DMS79 treated with DMSO at 0.1 percent for 48 hours (cell line): ENCODE data around the gene TMUB2.

Experiments
- DNase-seq: peaks from one replicate; lab custom pipeline; 2025; lab: John Stamatoyannopoulos, UW

The TMUB2 gene

DNA sequence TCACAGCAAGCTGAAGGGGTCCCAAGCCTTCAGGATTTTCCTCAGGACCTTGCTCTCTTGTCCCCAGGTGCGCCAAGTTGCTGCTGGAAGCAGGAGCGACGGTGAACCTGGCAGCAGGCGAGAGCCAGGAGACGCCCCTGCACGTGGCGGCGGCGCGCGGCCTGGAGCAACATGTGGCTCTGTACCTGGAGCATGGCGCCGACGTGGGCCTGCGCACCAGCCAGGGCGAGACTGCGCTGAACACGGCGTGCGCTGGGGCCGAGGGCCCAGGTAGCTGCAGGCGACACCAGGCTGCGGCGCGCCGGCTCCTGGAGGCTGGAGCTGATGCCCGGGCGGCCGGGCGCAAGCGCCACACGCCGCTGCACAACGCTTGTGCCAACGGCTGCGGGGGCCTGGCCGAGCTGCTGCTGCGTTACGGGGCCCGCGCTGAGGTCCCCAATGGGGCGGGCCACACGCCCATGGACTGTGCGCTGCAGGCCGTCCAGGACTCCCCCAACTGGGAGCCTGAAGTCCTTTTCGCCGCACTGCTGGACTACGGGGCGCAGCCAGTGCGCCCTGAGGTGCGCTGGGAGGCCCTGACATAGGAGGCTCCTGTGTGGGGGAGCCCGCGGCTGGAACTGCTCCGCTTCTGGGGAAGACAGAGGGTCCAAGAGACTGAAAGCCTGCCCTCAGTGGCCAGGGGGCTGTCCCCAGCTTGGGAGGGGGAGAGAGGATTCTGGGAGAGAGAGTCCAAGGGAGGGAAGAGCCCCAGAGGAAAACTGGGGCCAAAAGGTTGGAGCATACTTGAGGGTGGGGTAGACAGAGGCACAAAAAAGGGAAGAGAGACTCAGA is 9.9 kb upstream of the TMUB2 start:
- no peak for DNase-seq

DNA sequence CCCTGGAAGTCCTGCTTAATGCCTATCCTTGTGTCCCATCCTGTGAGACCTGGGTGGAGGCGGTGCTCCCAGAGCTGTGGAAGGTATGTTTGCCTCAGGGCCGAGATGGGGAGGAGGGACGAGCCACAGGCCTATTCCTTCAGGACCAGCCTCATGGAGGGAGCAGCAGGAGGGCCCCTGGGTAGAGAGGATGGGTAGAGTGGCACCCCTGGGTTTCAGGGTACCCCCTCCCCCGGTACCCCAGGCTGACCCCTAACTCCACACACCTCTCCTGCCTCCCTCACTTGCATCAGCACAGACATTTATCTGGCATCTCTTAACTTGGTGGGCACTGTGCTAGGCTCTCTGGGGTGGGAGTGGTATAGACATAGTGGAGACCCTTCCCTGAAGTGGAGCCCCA is 9.1 kb upstream of the TMUB2 start:
- DNase-seq, result no peak

DNA sequence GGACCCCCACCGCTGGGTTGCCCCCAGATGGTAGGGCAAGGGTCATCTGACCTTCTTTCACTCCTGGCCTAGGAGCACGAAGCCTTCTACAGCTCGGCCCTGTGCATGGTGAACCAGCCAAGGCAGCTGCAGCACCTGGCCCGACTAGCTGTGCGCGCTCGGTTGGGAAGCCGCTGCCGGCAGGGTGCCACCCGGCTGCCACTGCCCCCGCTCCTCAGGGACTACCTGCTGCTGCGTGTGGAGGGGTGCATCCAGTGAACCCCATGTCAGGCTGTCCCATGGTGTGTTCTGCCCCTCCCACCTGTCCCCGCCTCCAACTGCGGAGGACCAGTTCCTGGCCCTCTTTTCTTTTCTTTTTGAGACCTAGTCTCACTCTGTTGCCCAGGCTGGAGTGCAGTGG is 8.6 kb upstream of the TMUB2 start:
- DNase-seq, result no peak

DNA sequence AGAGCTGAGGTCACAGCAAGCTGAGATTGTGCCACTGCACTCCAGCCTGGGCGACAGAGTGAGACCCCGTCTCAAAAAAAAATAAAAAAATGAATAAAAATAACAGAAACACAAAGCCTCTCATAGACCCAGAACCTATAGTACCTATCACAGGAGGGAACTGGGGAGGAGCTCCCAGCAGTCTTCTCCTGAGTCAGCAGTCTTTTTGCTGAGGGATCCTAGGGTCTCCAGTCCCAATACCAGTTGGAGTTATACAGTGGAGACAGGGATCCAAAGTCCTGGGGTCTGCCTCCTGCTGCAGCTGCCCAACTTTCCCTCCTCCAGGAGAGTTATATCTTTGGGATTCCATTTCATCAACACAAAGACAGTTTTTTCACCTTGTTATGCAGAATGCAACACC is 3.7 kb upstream of the TMUB2 start:
- no peak for DNase-seq

DNA sequence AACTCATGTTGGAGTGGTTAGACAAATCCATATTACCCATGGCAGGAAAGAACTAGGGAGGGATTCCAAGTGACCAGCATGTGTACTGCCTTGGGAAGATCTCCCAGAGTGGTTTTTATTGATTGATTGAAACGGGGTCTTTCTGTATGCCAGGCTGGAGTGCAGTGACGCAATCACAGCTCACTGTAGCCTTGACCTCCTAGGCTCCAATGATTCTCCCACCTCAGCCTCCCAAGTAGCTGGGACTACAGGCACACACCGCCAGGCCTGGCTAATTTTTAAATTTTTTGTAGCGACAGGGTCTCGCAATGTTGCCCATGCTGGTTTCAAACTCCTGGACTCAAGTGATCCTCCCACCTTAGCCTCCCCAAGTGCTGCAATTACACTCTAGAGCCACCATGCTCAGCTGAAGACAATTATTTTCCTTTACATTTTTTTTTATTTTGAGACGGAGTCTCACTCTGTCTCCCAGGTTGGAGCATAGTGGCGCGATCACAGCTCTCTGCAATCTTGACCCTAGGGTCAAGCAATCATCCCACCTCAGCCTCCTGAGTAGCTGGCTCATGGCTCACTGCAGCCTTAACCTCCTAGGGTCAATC is 2.5 kb upstream of the TMUB2 start:
- DNase-seq, result no peak

DNA sequence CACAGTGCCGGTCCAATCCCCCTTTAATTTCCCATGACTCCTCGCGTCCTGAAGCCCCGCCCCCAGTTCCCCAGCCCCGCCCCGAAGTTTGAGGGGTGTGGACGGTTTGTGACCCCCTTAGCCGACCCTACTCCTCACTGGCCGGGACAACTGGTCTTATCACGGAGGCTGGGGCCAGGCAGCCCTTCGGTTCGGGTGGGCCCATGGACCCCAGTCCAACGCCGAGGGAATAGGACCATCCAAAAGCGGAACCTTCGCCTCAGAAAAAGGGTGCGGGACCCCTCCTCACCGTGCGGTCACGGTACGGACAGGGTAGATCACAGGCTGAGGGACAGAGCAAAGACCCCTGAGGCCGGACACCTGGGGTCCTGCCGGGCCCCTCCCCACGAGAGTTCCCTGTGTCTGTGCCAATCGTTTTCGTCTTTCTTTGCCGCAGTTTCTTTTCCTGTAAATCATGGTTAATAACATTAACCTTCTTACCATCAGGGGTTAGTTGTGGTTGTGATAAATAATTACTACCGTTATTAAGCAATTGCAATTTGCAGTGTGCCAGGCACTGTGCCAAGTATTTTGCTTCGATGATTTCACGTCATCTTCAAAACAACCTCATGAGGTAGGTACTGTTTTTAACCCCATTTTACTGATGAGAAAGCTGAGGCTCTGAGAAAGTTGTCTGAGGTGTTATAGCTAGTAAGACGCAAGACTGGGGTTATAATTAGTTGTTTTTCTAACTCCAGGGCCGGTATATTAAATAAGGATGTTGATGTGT is 543 bp downstream of the TMUB2 start:
- DNase-seq, result no peak

DNA sequence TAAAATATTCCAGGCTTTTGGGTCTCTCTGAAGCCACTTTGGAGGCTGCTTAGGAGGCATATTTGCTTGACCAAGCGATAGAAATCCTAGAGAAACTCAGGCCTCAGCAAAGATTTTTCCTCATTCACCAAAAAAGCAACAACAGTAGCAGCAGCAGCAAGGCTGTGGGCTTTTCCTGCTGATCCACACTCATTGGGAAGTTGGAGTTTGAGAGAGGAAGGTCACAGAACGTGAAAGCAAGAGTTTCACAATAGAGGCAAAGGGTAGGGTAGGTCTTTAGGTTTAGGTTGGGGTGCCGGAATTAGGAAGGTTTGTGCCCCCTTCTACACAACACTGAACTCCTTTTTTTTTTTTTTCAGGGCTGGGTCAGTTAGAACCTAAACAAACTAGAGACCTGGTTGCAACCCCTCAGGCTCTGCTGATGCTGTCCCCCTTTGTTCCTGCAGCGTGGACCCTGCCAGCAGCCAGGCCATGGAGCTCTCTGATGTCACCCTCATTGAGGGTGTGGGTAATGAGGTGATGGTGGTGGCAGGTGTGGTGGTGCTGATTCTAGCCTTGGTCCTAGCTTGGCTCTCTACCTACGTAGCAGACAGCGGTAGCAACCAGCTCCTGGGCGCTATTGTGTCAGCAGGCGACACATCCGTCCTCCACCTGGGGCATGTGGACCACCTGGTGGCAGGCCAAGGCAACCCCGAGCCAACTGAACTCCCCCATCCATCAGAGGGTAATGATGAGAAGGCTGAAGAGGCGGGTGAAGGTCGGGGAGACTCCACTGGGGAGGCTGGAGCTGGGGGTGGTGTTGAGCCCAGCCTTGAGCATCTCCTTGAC is 2.0 kb downstream of the TMUB2 start:
- no peak for DNase-seq

DNA sequence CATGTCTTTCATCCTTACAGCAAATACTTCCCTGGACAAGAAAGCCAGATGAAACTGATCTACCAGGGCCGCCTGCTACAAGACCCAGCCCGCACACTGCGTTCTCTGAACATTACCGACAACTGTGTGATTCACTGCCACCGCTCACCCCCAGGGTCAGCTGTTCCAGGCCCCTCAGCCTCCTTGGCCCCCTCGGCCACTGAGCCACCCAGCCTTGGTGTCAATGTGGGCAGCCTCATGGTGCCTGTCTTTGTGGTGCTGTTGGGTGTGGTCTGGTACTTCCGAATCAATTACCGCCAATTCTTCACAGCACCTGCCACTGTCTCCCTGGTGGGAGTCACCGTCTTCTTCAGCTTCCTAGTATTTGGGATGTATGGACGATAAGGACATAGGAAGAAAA is 3.7 kb downstream of the TMUB2 start:
- DNase-seq, result no peak

DNA sequence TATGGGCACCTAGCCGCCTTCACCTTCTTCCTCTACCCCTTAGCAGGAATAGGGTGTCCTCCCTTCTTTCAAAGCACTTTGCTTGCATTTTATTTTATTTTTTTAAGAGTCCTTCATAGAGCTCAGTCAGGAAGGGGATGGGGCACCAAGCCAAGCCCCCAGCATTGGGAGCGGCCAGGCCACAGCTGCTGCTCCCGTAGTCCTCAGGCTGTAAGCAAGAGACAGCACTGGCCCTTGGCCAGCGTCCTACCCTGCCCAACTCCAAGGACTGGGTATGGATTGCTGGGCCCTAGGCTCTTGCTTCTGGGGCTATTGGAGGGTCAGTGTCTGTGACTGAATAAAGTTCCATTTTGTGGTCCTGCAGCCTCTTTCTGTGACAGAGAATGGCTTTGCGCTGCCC is 4.6 kb downstream of the TMUB2 start:
- DNase-seq, result no peak

DNA sequence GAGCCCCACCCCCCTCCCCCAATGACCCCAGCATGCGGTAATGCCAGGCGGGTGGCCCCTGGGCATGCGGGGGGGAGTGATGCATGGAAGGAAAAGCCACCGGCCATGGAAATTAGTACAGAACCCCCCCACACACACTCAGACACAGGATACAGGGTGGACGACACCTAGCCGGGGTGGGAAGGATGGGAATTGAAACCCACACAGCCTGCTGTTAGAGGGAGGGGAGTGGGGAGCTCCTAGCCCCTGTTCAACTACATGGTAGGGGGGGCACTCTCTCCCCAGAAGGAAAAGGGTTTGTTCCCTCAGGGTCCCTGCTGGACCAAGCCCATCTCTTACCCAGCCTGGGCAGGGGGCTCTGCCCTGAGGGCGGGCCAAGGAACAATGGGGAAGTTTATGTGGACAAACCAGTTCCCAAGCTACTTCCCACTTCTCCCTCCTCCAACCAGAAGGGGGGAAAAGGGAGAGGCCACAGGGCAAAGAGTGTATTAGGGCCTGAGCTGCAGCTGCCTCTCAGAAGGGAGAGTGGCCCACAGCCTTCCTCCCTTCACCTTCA is 5.2 kb downstream of the TMUB2 start:
- DNase-seq, result no peak

DNA sequence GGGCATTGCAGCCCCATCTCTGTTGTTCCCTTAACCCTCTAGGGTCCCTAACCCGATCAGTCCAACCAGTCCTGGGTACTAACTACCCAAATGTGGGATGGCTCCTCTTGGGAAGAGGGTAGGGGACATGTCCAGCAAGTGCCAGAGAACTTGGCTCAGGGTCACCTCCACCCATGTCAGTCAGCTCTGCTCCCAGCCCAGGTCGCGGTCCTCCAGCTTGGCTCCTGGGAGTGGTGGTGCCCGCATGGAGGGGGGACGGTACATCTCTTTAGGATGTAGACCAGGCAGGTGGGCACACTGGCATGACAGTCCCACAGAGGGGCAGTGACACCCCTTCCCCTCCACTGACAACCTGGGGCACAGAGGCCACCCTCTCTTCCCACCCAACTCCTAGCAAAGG is 6.0 kb downstream of the TMUB2 start:
- no peak for DNase-seq

DNA sequence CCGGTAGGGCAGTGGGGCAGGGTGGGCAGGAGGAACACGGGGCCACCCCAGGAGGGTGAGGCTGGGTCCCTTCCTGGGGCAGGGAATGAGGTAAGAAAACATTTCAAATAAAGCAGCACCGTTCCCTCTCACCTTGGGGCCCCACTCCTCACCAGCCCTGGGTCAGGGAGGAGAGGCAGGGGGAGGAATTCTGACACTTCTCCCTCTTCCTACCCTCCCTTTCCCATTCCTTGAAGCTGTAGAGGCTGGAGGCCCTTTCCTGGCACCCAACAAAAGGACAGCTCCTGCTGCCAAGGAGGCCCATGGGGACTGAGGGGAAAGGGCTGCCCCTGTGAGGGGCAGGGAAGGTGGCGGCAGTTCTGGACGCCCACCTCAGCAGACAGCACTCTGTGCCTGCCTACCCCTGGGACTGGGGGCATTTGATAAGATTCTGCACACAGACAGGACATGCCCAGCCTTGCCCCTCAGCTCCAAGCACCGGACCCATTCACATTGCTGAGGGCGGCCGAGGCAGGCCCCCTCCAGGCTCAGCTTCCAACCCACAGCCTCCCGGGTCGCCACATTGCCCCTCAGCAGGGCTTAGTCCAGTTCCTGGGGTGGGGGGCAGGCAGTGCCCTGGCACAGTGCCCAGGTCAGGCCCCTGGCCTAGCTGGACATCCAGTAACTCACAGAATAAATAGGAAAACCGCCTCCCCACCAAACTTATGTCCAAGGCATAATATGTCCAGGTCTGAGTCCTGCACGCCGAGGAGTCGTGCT is 6.7 kb downstream of the TMUB2 start:
- DNase-seq, result no peak

DNA sequence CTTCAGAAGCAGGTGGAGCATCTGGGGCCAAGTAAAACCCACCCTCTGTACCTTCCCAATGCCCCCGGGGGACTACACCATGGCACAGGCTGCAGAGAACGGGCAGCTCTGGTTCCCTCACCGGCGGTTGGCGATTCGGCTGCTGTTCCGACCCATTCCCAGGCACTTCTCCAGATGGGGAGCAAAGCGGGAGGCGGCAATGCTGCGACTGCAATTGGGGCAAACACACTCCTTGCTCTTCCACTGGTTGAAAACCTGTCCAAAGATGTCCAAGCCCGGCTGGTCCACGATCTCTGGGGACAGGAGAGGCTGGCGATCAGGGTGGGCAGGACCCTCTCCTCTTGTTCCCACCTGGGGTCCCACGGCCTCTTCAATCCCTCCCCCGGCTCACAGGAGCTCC is 10.3 kb downstream of the TMUB2 start:
- DNase-seq, result no peak

DNA sequence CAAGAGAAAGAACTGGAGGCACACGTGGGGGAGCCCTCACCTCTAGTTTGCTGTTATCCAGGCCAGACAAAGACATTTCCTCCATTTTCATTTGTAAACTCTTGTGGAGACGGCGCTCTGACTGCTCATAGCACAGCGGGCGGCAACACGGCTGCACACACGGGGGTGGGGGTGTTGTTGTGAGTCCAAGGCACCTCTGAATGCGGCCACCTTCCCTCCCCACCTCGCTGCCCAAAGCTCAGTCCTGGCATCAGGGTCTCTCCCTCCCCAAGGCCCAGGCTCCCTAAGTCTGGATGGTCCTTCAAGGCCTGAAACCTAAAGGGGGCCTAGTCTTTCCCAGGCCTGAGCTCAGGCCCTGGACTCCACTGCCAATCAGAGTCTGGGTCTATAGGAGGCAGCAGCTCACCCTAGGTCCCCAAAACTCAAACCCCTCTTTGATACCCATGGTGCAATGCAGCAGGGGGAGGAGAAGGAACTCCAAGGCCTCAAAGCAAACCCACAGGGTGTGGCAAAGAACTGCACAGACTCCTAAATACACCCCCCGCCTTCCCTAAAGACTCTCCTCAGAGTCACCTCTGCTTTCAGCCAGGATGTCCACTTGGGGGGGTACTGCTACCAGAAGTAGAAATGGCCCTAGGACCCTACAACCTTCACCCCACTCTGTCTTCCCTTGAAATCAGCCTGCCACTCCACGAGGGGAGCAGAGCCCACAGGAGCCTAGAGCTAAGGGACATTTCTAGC is 11.4 kb downstream of the TMUB2 start:
- no peak for DNase-seq

DNA sequence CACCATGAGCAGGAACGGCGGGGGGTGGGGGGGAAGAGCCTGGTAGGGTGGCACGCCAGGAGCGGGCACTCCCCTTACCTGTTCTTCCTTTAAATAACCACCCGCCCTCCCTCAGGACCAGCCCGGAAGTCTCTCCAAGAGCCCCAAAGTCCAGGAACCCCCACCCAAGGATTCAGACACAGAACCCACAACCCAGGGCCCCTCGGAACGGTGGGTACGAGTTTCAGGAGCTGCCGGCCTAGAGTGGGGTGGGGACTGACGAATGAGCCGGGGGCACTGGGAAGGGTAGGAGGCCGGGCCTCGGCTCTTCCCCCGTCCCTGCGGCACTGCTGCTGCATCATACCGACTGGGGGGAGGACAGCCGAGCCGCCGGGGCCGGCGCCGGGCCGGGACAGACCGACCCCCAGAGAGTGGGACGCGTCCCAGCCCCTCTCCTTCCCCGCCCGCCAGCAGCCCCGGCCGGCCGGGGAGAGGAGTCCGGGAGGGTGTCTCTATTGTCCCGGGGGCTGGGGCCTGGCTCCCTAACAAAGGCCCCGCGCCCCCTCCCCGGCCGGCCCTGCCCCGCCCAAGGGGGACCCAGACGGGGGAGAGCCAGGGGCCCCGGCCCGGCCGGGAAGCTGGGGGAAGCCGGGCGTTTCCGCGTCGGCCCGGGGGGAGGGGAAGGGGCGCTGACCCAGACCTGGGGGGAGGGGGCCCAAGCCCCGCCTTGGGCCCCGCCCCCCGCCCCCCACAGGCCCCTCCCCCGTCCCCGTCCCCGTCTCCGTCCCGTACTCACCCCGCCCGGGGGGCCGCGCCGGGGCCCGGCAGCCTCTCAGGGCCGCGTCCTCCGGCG is 12.2 kb downstream of the TMUB2 start:
- no peak for DNase-seq

DNA sequence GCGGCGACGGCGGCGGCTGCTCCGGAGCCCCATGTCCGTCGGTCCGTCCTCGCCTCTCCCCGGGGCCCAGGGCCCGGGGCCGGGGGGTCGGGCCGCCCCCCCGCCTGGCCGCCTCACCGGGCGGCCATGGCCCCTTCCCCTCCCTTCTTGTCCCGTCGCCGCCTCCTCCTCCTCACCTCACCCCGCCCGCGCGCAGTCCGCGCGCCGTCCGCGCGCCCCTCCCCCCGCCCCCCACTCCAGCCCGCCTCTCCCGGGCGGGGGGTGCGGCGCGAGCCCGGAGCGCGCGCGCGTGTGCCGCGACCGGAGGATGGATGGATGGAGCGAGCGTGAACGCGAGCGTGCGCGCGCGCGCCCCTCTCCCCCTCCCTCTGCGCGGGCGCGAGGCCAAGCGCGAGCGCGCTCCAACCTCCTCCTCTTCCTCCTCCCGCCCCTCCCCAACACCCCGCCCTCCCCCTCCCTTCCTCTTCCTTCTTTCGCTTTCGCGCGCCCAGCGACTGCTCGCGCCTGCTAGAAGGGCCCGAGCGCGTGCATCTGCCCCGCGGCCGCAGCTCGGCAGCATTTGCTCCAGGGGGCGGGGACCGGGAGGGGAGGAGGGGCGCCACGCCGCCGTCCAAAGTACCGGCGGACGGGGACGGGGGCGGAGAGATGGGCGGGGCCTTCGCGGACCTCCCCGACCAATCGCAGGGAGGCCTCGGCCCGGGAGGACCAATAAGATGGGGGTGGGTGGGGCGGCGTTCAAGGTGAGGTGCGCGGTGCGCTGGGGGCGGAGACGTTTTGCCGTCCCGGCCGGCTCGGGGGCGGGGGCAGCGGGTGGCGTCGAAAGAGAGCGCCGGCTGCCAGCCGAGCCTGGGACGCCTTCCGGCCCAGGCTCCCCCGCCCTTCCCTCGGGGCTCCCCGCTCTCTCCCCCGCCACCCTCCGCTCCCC is 13.0 kb downstream of the TMUB2 start, which contains the start of gene ATXN7L3:
Gene ATXN7L3, minus strand, starts transcription at position 332 of the 925 bp plus-strand sequence. CDS start 1,814 bp downstream, outside the sequence.
- DNase-seq, result peak; percentile 91

DNA sequence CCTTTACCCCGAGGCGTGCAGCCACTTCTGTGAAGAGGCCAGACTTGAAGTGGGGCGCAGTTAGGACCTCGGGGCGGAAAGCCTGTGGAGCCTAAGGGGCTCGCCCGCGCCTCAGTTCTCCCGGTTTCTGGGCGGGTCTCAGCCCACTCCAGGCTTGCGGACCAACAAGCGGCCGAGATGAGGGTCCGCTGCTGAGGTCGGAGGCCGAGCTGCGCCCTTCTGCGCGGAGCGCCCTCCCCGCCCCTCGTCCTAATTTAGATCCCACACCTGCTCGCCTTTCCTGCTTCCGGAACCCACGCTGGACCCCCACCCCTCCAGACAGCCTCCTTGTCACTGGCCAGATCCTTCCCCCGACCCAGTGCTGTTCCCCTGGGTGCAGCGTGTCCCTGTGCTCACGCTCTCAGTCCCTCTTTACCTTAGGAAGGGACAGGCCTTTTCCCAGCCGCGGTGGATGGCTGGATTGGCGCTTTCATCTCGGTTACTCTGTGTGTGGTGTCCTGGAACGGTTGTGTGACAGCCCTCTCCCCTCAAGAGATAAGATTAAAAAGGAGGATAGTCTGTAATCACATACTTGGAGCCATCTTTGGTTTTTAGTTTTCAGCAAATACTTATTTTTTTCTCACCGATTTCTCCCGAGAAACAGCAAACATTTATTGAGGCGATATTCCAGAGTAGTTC is 13.8 kb downstream of the TMUB2 start:
- peak; percentile 60 for DNase-seq

DNA sequence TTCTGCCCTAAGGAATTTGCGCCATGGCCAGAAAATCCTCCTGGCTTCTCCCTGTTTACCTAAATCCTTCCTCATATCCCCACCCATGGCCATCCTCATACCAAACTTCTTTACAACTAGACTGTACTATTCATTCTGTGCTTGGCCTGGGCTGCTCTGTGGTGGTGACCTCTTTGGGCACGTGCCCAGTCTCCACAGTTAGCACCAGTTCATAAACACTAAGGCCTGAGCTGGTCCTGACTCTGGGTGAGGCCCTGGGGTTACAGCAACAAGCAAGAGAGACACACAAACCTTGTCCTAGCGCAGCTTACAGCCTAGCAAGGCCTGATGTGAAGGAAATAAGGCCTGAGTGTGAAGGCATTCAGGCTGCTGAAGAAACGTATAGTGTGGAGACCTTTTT is 16.0 kb downstream of the TMUB2 start:
- DNase-seq, result no peak
